NT2/D1 (cell line): ENCODE data around the gene CCDC188.

Experiments used
- SUZ12 ChIP-seq: IDR thresholded peaks from 2 replicates; pipeline ENCODE4 v1.6.1; 2011; ENCODE audit not compliant: insufficient read length, insufficient read depth; ENCODE audit errors: extremely low read depth
- ZNF274 ChIP-seq: IDR thresholded peaks from 2 replicates; pipeline ENCODE4 v1.6.1; 2011; ENCODE audit warnings: mild to moderate bottlenecking, low read depth, low read length

DNA sequence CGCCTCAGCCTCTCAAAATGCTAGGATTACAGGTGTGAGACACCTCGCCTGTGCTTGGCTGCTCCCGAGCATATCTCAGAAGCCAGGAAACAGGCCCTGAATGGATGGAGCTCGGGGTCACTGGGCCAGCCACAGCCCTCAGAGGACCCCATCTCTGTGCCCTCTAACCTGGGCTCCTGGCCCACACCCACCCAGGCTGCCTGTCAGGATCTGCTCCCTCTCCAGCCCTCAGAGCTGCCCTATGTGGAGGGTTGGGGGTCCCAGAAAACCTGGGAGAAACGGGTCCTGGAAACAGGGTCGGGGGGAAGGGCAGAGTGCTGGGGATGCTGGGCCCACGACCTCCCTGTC is 5.2 kb upstream of the CCDC188 start:
- TF ChIP-seq ZNF274: no peak
- no peak for TF ChIP-seq SUZ12
